ENCODE measurements around the gene CCDC81.

CCDC81 gene

DNA sequence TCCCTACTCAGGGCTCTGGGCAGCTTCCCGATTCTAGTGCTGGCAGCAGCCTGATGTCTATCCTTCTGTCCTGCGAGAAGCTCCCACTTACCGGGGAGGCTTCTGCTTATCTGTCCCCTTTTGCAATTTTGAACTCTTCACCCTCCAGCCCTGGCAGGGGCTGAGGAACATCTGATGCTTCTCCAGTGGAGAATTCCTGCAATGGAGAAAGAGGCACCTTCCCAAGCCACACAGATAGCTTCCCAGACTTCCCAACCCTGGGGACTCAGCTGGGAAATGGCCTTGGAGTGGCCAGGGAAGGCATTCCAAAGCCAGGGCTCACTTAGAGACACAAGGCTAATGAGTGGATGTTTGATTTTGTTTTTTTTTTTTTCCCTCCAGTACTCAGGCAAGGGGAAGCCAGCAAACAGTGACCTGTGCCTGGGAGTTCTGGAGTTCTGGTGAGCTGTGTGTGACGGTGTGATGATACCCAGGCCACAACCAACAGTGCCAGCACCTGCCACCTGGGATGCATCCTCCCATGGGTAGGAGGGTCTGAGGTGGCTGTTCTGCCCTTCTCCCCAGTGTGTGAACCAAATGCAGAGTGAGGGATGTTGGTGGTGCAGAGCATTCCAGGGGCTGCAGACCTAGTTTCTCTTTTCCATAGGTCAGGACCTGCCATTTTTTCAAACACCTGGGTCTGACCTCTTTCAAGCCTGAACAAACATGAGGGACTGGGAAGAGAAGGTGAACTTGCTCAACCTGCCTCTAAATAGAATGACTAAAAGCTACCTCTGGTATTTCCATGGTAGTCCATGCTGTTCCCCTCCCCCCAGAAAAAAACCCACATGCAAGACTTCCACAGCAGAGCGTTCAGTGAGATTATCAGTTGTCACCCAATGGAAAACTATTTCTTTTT is 95.1 kb downstream of the CCDC81 start:
- no peaks in the 10 kb centered on the region for H3K9me3 ChIP-seq (ENCODE audit: insufficient read depth, low read length)
- no peaks in the 10 kb centered on the region for H3K79me2 ChIP-seq (ENCODE audit: low read length)
- no peak overlapping the region for H3K4me3 ChIP-seq (ENCODE audit: low read length)
- H3K9ac ChIP-seq (ENCODE audit: low read length): no peak overlapping the region
- no peak overlapping the region for H3K27ac ChIP-seq (ENCODE audit: low read length)
- no peaks in the 10 kb centered on the region for H3K36me3 ChIP-seq (replicated peaks; ENCODE audit: low read depth, low read length)
- H3K27me3 ChIP-seq (ENCODE audit: low read depth, low read length): no peaks in the 10 kb centered on the region
- TF ChIP-seq, protein P1, sequence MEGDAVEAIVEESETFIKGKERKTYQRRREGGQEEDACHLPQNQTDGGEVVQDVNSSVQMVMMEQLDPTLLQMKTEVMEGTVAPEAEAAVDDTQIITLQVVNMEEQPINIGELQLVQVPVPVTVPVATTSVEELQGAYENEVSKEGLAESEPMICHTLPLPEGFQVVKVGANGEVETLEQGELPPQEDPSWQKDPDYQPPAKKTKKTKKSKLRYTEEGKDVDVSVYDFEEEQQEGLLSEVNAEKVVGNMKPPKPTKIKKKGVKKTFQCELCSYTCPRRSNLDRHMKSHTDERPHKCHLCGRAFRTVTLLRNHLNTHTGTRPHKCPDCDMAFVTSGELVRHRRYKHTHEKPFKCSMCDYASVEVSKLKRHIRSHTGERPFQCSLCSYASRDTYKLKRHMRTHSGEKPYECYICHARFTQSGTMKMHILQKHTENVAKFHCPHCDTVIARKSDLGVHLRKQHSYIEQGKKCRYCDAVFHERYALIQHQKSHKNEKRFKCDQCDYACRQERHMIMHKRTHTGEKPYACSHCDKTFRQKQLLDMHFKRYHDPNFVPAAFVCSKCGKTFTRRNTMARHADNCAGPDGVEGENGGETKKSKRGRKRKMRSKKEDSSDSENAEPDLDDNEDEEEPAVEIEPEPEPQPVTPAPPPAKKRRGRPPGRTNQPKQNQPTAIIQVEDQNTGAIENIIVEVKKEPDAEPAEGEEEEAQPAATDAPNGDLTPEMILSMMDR (IDR thresholded peaks at IDR 0.05; ENCODE audit: low read depth, low read length): no peak
- TF ChIP-seq EZH2phosphoT487 (IDR thresholded peaks at IDR 0.05; ENCODE audit: low read depth): no peak
- peaks cover 5% of the 10 kb centered on the region; the same call in 1 of the 2 replicates for H3K4me1 ChIP-seq (ENCODE audit: low read length)
- no peak overlapping the region for H3K4me2 ChIP-seq (ENCODE audit: low read length)
- no peak overlapping the region for H2AFZ ChIP-seq (ENCODE audit: low read depth, low read length)
- no peaks in the 10 kb centered on the region for H4K20me1 ChIP-seq (ENCODE audit: insufficient read depth, low read length)

All from OCI-LY3 (cell line).